K562 (cell line): ENCODE data around the gene RBM15. TPM values are rescaled to one million over a fixed set of nuclear protein-coding genes. Genes with fewer than 3 reads are reported as not detected.

ENCODE experiments used
- ATF2 ChIP-seq: sonication (generic); formaldehyde crosslinking; IDR thresholded peaks from 2 replicates; pipeline ENCODE4 v1.8.1; 2022; ENCODE audit warnings: missing genetic modification reagents
- CBFA2T2 ChIP-seq: fragments of 450-650 bp; conservative IDR thresholded peaks from 2 replicates; pipeline ENCODE4 v1.6.1; 2017; ENCODE audit warnings: mild to moderate bottlenecking
- HNRNPL ChIP-seq: fragments of 200-400 bp; formaldehyde crosslinking; IDR thresholded peaks from 2 replicates; pipeline ENCODE4 v1.6.1; 2017; ENCODE audit warnings: low read depth, mild to moderate bottlenecking, low read length
- RERE ChIP-seq: sonication (generic); formaldehyde crosslinking; IDR thresholded peaks from 2 replicates; pipeline ENCODE4 v1.8.0; 2023; ENCODE audit warnings: missing genetic modification reagents, mild to moderate bottlenecking, borderline replicate concordance
- RNF2 ChIP-seq: sonication (generic); IDR thresholded peaks from 2 replicates; pipeline ENCODE4 v1.6.1; 2016
- U2AF1 ChIP-seq: fragments of 200-400 bp; formaldehyde crosslinking; optimal IDR thresholded peaks from 2 replicates; pipeline ENCODE3; 2017; ENCODE audit warnings: mild to moderate bottlenecking, low read depth, low read length, moderate library complexity
- ZNF133 ChIP-seq: fragments of 250-450 bp; sonication (Bioruptor Pico); IDR thresholded peaks from 2 replicates; pipeline ENCODE4 v1.4.0; 2020; ENCODE audit warnings: mild to moderate bottlenecking
- polyA plus RNA-seq, 8 experiments: library from polyadenylated mRNA; depleted of rRNA in 4 of 8; stranded (reverse) in 5 of 8; unstranded in 3 of 8; fragments of >200 nt; fragmentation: Nextera tagmentation in 2 of 8; fragmentation: Illumina TruSeq in 1 of 8; extraction: Ambion mirVana in 2 of 8; extraction: Trizol in 1 of 8; gene quantifications; 2 replicates each; pipeline versions ENCODE4 v1.2.1 to v1.2.3, GENCODE V29; 2011 to 2014; ENCODE audit warnings: inconsistent platforms in 1 of 8, missing spikeins in 1 of 8
- total RNA-seq, 7 experiments: library from RNA; depleted of rRNA in 6 of 7; stranded (reverse); fragments of >200 nt in 6 of 7; fragmentation: Illumina TruSeq in 2 of 7; extraction: Trizol in 2 of 7; gene quantifications; 2 replicates each; pipeline versions ENCODE4 v1.2.1 to v1.2.3, GENCODE V29; 2011 to 2021; ENCODE audit warnings: low replicate concordance in 1 of 7

Gene RBM15
- total and polyA plus RNA-seq, 9 of the 15 experiments (the other 6 are each of a cell fraction or from before 2014, with no cell fraction given): 2.4 to 63.4 (median 28.2) TPM

- TF ChIP-seq RERE (CRISPR knock-in tag) (no peak), RNF2 (no peak), HNRNPL (no peak), U2AF1 (no peak), ZNF133 (no peak), CBFA2T2 (no peak), ATF2 (CRISPR knock-in tag) (no peak)
Measured at GRCh38 chr1:110390096-110390495, 50.9 kb downstream of the RBM15 start (continued).
